NCI-H1417 (cell line): ENCODE data around the gene MTERF2.
"Not testable (repeated sequence)": the region's sequence is repeated elsewhere in the genome, so short reads cannot be mapped to it uniquely, and the experiment has no call there.

Experiments
- DNase-seq, 3 experiments: peaks; one replicate each; lab custom pipeline; 2025; lab: John Stamatoyannopoulos, UW

Gene MTERF2

GRCh38 chr12:106986625-106987389, at the start of gene MTERF2:
MTERF2 (minus strand) TSS chr12:106987146; CDS start chr12:106978714, 8,432 bp downstream.
- peak; percentile 95 to 98 (median 96) for DNase-seq

DNA sequence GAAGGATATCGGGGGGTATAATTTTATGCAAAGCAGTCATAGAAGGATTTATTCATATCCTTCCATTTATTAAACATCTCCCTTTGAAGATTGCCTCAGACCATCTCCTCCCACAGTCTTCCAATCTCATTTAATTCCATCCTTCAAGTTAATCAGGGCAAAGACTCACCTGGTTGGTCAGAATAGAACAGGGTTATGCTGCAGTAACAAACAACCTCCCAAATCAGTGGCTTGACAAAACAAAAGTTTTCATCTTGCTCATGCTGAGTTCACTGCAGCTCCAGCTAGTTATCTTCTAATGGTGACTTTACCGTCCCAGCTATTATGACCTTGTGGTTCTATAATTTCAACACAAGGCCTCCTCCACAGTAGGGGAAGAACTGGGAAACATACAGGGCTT, 48.8 kb upstream of the MTERF2 start:
- no peak for DNase-seq

DNA sequence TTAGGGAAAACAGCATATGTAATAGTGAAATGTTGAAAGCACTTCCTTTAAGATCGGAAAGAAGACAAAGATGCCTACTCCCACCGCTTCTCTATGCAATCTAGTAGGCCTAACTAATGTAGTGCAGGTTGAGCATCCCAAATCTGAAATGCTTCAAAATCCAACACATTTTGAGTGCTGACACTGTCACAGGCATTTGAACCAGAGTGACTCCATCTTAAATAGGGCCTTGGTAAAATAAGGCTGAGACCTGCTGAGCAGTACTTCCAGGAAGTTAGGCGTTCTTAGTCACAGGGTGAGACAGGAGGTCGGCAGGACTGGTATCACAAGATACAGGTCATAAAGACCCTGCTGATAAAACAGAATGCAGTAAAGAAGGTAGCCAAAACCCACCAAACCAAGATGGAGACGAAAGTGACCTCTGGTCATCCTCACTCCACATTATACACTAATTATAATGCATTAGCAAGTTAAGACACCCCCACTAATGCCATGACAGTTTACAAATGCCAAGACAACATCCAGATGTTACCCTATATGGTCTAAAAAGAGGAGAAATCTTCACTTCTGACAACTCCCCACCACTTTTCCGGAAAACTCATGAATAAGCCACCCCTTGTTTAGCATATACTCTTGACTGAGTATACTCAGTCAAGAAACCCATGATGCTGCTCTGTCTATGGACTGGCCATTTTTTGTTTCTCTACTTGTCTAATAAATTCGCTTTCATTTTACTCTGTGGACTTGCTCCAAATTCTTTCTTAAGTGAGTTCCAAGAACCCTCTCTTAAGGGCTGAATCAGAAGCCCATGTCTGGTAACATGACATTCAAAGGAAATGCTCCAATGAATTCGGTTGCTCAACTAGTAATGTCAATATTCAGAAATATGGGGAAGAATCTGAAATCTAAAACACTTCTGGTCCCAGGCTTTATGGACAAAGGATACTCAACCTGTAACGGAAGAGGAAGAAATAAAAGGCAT, 47.1 kb upstream of the MTERF2 start:
- no peak for DNase-seq

DNA sequence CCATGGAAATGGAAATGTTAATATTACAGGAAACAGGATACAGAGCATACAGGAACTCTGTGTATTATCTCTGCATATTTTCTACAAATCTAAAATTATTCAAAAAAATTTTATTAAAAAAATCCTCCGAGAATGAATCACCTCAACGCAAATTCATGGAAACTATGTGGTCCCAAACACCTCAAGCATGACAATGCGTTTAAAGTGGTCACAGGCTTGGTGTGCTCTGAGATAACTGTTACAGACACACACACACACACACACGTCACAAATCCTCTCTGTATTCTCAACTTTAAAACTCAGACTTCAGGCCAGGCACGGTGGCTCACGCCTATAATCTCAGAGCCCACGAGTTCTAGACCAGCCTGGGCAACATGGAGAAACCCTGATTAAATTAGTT, 45.3 kb upstream of the MTERF2 start:
- DNase-seq, result no peak

DNA sequence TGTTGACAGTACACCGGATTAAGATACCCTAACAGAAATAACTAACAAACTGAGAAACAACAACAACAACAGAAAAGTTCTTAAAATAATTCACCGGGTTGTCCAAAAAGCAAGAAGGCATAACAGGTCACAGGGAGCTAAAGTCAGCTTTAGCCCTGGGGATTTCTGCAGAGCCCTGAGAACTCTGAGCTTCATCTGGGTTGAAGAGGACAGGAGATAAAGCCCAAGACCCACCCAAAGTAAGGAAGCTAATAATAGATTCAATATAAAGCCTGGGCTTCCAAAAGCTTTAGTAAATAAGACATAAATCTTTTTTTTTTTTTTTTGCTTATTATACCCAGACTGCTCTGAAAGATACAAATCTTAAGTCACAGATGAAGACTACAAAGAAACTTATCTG, 44.1 kb upstream of the MTERF2 start:
- DNase-seq, result no peak

GRCh38 chr12:107029081-107029480, 42.1 kb upstream of the MTERF2 start:
- no peak for DNase-seq

GRCh38 chr12:107027636-107028053, 40.7 kb upstream of the MTERF2 start:
- DNase-seq, result peak in 2 of 3 experiments; percentile 17 to 60

DNA sequence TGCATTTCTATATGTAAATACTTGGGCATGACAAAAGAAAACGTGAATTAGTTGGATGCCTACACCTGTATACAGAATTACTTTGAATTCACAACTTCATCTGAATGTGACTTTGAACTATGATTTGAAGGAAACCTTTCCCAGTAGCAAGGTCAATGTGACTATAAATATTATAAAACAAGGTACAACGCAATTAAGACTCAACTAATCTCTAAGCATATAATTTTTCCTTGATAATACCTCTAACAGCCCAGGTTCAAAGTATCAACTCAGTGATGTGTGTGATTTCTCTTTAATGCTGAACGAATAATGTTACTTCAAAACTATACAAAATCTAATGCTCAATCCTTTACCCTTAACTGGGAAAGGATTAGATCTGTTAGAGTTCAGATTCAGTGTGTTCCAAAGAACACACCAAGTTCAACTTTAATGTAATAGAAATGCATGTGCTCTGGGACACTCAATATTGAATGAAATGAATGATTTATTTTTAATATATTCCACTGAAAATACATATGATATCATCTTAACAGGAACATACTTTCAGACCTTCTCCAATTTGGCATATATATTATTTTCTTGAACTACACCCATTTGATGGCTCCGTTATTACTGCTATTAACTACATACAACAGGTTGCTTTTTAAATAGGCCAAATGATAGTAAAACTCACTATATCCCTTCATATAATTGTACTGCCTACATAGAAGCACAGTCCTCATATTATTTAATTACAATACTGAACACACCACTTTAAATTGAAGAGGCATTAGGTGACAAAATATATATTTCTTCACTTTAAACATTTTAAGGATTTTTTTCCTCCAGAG, 40.1 kb upstream of the MTERF2 start:
- DNase-seq, result no peak

DNA sequence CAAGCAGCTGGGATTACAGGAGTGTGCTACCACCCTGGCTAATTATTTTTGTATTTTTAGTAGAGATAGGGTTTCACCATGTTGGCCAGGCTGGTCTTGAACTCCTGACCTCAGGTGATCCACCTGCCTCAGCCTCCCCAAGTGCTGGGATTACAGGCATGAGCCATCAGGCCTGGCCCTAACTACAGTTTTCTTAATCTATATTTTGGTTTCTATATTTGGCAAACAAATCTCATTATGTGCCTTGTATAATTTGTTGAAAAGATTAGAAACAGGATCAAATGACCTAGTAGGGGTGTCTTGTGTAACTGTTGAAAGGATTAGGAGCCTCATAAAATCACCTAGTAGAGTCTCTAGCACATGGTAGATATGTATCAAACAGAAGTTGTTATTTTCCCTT, 39.4 kb upstream of the MTERF2 start:
- not testable (repeated sequence) for DNase-seq

DNA sequence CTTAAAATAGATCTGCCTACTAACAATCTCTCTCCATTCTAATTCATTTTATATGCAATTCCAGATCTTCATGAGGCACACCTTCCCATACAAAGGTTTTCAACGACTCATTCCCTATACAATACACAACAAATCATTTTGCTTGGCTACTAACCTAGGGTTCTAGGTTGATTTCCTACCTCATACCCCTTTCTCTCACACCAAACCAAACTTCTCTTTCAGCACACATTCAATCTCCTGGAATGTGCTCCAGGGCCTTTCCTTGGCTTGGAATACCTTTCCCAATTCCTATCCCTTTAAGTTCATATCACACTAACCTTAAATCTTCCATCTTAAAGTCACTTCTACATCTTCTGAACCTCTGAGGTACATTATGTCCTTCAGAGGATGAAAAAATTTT, 38.7 kb upstream of the MTERF2 start:
- DNase-seq, result no peak

- DNase-seq, result no peak
Observed at GRCh38 chr12:107019546-107019945, 32.6 kb upstream of the MTERF2 start.

GRCh38 chr12:107017042-107017441, 30.1 kb upstream of the MTERF2 start:
- DNase-seq, result no peak

- peak; percentile 26 to 55 (median 37) for DNase-seq
Observed at GRCh38 chr12:107014055-107014454, 27.1 kb upstream of the MTERF2 start.

DNA sequence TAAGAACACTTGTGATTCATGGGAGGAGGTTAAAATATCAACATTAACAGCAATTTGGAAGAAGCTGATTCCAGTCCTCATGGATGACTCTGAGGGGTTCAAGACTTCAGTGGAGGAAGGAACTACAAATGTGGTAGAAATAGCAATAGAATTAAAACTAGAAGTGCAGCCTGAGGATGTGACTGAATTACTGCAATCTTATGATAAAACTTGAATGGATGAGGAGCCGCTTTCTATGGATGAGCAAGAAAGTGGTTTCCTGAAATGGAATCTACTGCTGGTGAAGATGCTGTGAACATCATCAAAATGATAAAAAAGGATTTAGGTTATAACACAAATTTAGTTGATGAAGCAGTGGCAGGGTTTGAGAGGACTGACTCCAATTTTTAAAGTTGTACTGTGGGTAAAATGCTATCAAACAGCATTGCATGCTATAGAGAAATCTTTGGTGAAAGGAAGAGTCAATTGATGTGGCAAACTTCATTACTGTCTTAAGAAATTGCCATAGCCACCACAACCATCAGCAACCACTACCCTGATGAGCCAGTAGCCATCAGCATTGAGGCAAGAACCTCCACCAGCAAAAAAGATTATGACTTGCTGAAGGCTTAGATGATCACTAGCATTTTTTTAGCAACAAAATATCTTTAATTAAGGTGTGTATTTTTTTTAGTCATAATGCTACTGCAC, 25.9 kb upstream of the MTERF2 start:
- DNase-seq, result no peak

- no peak for DNase-seq
Observed at GRCh38 chr12:107011519-107011918, 24.6 kb upstream of the MTERF2 start.

- DNase-seq, result no peak
Observed at GRCh38 chr12:107007411-107007810, 20.5 kb upstream of the MTERF2 start.

DNA sequence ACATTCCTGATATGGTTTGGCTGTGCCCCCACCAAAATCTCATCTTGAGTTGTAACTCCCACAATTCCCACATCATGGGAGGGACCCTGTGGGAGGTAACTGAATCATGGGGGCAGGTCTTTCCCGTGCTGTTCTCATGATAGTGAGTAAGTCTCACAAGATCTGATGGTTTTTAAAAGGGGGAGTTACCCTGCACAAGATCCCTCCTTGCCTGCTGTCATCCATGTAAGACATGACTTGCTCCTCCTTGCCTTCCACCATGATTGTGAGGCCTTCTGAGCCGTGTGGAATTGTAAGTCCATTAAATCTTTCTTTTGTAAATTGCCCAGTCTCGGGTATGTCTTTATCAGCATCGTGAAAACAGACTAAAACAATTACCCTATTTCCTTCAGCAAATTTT, 15.7 kb upstream of the MTERF2 start:
- not testable (repeated sequence) for DNase-seq

- no peak for DNase-seq
Observed at GRCh38 chr12:106999446-106999845, 12.5 kb upstream of the MTERF2 start.

DNA sequence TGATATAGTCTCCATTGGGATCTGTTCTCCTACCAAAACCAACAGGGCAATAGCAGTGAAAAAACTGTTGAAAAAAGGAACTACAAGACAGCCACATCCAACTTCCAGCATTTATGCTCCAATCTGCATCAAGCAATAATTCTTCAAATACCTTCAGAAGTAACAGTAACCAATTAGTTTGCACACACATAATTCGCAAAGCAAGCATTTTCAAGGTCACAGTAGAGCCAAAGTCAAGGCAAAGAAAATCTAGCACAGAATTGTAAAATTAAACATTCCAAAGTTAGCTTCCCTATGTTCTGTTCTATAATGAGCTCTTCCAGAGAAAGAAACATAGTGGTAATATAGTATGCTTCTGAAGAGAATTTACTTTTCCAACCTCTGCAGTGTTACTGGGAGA, 11.0 kb upstream of the MTERF2 start:
- DNase-seq, result no peak

GRCh38 chr12:106996102-106996501, 9.2 kb upstream of the MTERF2 start:
- DNase-seq, result not testable (repeated sequence)

GRCh38 chr12:106994579-106995220, 7.8 kb upstream of the MTERF2 start:
- no peak for DNase-seq
